Retinal pigment epithelial cell (primary cell): Measurements from ENCODE around the gene LHX3.

ENCODE experiments used
- DNase-seq: peaks from one replicate; pipeline ENCODE4 v3.0.0-alpha.2; 2010; ENCODE audit warnings: low read depth
- H3K4me3 ChIP-seq: 2 replicates; pipeline ENCODE4 v1.5.1; 2011; ENCODE audit warnings: mild to moderate bottlenecking, low read length, control low read depth, moderate library complexity
- TF ChIP-seq, protein P1 (sequence below): conservative IDR thresholded peaks from 2 replicates; pipeline ENCODE4 v1.5.1; 2011; ENCODE audit warnings: low read depth, low read length, control low read depth, inconsistent platforms

Gene LHX3

DNA sequence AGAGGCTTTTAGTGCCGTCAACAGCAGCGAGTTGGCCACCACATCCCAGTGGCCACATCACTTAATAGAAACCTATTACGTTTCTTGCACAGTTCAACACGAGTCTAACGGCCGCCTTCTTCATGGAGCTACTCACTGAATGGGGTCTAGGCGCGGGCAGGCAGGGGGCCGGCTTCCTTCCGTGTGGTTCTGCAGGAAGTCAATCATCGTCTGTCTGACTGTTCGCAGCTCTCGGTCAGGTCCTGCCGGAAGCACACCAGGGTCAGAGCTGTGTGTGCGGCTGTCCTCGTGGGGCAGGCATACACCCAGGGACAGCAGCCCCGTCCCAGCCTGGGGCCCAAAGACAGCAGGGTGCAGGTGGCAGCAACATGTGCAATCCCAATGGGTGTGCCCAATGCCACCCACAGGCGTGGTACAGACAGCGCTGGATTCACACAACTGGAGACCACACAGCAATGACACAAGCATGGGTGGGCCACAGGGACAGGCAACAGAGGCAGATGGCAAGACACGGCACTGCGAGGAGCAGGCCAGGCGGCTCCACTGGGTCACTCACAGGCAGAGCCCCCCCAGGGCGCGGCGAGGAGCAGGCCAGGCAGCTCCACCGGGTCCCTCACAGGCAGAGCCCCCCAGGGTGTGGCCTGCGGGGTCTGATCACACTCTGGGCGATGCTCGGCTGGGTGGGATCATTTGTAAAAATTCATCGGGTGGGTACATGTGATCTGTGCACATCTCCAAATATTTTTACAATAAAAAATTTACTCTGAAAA is 19.1 kb upstream of the LHX3 start:
- DNase-seq, result no peak
- TF ChIP-seq, protein P1, sequence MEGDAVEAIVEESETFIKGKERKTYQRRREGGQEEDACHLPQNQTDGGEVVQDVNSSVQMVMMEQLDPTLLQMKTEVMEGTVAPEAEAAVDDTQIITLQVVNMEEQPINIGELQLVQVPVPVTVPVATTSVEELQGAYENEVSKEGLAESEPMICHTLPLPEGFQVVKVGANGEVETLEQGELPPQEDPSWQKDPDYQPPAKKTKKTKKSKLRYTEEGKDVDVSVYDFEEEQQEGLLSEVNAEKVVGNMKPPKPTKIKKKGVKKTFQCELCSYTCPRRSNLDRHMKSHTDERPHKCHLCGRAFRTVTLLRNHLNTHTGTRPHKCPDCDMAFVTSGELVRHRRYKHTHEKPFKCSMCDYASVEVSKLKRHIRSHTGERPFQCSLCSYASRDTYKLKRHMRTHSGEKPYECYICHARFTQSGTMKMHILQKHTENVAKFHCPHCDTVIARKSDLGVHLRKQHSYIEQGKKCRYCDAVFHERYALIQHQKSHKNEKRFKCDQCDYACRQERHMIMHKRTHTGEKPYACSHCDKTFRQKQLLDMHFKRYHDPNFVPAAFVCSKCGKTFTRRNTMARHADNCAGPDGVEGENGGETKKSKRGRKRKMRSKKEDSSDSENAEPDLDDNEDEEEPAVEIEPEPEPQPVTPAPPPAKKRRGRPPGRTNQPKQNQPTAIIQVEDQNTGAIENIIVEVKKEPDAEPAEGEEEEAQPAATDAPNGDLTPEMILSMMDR, result no peak
- H3K4me3 ChIP-seq, result no peak overlapping the region

GRCh38 chr9:136222906-136223285 is 18.0 kb upstream of the LHX3 start:
- DNase-seq, result no peak
- TF ChIP-seq, protein P1, result no peak
- H3K4me3 ChIP-seq, result no peak overlapping the region

GRCh38 chr9:136222166-136222905 is 17.4 kb upstream of the LHX3 start:
- H3K4me3 ChIP-seq, result no peak overlapping the region
- no peak for DNase-seq
- TF ChIP-seq, protein P1, result no peak

DNA sequence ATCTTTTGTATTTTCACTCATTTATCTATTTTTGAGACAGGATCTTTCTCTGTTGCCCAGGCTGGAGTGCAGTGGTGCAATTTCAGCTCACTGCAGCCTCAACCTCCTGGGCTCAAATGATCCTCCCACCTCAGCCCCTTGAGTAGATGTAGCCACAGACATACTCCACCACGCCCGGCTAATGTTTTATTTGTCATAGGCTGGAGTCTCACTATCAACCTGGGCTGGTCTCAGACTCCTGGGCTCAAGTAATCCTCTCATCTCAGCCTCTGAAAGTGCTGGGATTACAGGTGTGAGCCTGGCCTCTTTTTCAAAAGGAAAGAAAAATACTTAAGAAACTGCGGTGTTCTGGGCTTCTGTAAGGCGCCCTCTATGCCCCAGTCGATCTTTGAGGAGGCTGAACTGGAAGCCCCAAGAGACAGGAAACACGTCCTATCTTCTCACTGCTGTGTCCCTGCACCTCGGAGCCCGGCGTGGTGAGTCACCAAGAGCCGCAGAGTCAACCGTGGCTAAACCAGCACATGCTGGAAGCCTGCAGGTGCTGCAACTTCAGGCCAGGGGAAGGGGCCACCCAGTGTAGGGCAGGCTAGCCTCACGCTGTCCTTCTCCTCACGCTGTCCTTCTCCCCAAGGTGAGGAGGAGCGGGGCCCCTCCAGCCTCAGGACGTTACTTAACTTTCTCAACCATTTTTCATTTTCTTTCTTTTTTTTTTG is 15.2 kb upstream of the LHX3 start:
- no peak for DNase-seq
- TF ChIP-seq, protein P1, result no peak
- H3K4me3 ChIP-seq, result no peak overlapping the region

DNA sequence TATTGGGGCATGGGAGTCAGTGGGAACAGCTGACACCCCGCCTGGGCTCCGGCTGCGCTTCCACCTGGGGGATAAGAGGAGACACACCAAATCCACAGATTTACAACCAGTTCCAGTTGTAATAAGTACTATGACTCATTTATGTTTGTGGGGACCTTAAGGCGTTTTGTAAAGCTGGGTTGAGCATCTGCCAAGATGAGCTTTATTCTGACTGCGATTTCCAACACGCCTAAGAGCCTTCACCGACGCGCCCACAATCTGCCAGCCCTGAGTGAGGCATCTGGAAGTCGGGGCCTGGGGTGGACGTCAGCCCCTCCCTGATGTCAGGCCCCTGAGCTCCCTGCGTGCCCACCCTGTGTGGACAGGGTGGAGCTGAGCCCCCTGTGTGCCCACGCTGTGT is 14.3 kb upstream of the LHX3 start:
- no peak overlapping the region for H3K4me3 ChIP-seq
- DNase-seq, result peak; percentile 16
- TF ChIP-seq, protein P1, result no peak

- TF ChIP-seq, protein P1, result no peak
- no peak overlapping the region for H3K4me3 ChIP-seq
- DNase-seq, result no peak
These were observed 13.7 kb upstream of the LHX3 start for GRCh38 chr9:136218673-136219072.
